Activated T-cell treated with anti-CD3 and anti-CD28 coated beads for 48 hours (primary cell): ENCODE measurements around the gene CCSER1.
"Not testable (repeated sequence)": the region's sequence is repeated elsewhere in the genome, so short reads cannot be mapped to it uniquely, and the experiment has no call there.

Experiments used
- DNase-seq: peaks from one replicate; pipeline ENCODE4 v3.0.0-alpha.2; 2020; ENCODE audit warnings: low read depth

CCSER1 gene

DNA sequence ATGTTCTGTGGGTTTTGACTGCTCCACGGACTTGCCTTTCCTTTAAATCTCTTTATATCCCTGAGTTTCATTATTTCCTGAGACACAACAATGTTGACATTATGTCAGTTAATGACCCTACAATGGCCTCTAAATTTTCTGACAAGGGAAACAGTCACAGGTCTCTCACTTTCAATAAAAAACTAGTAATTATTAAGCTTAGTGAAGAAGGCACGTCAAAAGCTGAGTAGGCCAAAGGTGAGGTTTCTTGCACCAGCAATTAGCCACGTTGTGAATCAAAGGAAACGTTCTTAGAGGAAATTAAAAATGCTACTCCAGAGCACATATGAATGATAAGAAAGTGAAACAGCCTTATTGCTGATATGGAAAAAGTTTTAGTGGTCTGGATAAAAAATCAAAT lies 1246.4 kb downstream of the CCSER1 start:
- DNase-seq: no peak

DNA sequence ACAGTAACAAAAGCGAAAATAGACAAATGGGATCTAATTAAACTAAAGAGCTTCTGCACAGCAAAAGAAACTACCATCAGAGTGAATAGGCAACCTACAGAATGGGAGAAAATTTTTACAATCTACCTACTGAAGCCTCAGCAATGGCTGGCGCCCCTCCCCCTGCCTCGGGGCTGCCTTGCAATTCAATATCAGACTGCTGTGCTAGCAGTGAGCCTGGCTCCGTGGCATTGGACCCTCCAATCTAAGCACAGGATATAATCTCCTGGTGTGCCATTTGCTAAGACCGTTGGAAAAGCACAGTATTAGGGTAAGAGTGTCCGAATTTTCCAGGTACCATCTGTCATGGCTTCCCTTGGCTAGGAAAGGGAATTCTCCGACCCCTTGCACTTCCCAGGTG lies 1278.2 kb downstream of the CCSER1 start:
- not testable (repeated sequence) for DNase-seq

DNA sequence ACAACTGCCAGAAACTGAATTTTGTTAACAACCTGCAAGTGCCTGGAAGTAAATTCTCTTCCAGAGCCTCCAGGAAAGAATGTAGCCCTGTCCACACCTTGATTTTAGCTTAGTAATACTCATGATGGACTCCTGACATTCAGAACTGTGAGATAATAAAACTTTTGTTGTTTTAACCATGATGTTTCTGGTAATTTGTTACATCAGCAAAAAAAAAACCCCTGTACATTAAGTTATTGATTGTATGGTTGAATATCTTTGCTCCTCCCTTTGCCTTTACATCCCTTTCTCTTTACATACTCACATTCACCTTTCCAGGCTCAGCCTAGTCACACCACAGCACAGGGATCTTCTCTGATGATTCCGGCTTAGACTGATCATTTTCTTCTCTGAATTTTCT lies 1294.8 kb downstream of the CCSER1 start:
- no peak for DNase-seq

DNA sequence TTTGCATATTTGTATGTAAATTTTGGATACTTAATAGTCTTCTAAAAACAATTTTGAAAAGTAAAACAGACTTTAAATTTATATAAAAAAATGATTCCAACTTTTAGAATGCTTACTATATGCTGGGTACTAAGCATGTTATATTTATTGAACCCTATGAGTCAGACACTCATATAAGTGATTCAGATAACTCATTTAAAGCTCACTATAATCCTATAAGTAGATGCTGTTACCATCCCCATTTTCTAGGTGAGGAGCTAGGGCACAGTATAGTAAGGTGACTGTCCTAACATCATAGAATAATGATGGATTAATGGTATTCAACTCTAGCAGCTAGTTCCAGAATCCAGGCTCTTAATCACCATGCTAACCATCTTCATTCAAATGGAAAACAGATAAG lies 1299.5 kb downstream of the CCSER1 start:
- no peak for DNase-seq

DNA sequence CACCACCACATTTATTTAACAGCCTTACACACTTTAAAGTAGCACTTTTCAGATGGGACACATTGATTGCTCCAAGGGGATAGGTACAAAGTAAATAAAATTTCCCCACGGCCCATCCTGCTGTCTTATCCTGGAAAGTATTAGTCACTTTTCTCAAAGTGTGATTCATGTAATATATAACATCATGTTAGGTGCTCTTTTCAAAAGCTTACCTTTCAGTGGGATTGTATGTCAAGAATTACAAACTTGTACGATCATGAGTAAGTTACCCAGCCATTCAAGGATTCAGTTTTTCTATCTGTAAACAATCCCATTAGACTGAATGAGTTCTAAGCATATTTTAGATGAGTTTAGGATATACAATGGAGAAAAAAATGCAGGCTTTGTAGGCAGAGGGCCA lies 1300.0 kb downstream of the CCSER1 start:
- no peak for DNase-seq

DNA sequence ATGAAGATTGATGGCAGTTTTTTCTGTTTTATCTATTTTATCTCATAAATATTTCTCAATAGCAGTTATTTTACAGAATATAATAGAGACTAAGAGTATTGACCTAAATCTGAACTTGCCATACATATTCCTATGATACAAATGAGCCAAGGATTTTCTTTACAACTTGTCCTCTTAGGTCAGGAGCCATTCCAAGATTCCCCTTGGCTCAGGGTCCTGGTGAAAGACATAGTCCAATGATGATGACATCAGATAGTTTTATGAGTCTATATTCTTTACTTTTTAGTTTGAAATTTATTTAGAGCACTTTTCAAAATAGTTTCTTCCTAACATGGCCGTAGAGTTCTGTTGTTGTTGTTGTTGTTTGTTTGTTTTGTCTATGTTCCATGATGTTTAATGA lies 1307.4 kb downstream of the CCSER1 start:
- no peak for DNase-seq

DNA sequence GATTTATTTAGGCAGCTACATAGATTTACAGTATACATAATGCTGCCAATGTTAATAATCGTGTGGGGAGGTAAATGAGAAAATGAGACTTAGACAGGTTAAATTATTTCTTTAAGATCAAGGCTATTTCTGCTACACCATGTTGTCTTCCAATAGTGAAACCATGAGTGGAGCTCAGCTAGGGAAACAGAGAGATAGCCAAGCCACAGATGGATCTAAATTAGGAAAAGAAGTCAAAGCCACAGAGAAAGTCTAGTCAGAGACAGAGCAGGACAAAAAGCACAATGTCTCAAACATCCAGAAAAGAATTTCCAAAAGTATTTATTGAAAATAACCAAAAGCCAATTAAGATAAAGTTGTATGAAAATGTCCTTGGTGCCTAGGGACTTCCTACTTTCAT lies 1309.4 kb downstream of the CCSER1 start:
- DNase-seq: no peak

DNA sequence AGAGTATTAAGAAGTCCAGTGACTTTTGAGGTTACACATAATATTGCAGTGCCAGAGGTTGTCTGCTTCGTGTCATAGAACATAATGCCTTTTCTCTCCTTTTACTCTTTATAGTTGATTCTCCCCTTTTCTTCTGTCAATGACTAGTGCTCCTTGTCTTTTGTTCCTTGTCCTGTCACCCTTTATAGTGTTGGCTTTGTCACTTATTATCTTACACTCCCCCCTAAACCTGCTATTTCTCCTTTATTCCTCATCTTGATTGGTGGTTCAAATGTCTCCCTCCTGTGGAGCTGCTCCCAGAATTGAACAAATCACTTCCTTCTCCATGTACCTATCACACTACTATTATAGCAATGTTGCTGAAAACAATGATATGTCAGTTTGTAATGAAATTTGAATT lies 1320.0 kb downstream of the CCSER1 start:
- DNase-seq: no peak

DNA sequence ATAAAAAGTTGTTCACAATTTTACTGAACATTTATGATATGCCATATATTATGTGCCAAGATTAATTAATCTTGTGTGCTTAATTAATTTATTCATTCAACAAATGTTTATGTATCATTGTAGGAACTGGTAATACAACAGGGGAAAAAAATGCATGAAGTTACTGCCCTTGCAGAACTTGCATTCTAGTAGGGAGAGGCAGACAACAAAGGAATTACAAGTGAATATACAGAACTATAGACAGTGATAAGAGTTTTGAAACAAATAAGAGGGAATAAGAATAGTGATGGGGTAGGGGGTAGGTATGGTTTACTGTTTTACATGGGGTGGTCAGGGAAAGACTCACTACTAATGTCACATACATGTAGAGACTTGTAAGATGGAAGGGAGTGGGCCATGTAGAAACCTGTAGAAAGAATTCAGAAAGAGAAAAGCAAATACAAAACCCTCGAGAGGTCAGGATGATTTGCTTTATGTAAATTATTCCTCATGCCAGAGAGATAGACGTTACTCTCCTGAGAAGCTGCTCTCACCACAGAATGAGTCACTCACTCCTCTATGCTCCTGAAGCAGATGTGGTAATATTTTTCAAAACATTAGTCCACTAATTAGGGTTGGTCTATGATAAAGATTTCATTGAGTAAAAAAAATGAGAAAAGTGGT lies 1321.6 kb downstream of the CCSER1 start:
- no peak for DNase-seq

DNA sequence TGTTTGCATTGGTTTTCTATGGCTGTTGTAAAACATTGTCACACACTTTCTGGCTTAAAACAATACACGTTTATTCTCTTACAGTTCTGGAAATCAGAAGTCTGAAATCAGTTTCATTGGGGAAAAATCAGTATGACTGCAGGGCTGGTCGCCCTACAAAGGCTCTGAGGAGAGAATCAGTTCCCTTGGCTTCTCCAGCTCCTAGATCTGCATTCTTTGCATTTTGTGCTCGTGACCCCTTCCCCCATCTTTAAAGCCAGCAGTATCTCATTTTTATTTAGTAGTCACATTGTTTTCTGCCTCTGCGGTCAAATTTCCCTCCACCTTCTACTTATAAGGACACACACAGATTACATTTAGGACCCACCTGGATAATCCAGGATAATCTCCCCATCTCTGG lies 1326.9 kb downstream of the CCSER1 start:
- no peak for DNase-seq

DNA sequence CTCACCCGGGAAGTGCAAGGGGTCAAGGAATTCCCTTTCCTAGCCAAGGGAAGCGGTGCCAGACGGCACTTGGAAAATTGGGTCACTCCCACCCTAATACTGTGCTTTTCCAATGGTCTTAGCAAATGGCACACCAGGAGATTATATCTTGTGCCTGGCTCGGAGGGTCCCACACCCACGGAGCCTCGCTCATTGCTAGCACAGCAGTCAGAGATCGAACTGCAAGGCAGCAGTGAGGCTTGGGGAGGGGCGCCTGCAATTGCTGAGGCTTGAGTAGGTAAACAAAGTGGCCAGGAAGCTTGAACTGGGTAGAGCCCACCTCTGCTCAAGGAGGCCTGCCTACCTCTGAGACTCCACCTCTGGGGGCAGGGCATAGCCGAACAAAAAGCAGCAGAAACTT lies 1335.4 kb downstream of the CCSER1 start:
- DNase-seq: not testable (repeated sequence)

DNA sequence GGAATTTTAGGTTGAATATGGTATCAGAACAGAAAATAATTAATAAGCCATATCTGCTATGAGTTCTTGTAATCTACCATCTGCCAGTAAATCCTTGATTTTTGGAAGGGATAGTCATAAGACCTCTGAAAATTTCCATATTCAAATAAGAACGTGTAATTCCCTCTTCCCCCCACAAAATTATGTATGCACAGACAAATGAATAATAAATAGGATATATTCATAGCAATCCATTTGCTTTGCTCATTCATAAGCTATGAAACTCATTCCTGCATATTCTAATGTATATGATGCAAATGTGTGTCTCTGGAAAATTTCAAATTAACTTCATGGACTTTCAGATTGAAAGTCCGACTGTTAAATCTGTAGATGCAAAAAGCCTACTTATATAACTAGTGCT lies 1343.5 kb downstream of the CCSER1 start:
- no peak for DNase-seq

DNA sequence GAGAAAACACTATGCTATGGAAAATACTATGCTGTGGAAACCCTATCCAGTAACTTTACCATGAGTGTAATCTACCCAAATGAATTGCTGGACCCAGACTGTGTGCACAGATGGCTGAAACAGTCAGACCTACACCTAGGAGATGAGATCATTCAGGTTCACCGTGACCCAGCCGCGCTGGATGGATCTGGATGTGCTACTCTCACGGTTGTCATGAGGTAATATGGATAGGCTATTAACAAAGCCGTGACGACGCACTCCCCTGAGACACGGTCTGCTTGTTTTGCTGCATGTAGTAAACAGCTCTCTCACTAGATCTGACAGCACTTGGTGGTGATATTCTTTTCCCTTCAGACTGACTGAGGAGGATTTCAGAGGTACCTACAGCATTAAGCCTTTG lies 1344.1 kb downstream of the CCSER1 start:
- DNase-seq: no peak

DNA sequence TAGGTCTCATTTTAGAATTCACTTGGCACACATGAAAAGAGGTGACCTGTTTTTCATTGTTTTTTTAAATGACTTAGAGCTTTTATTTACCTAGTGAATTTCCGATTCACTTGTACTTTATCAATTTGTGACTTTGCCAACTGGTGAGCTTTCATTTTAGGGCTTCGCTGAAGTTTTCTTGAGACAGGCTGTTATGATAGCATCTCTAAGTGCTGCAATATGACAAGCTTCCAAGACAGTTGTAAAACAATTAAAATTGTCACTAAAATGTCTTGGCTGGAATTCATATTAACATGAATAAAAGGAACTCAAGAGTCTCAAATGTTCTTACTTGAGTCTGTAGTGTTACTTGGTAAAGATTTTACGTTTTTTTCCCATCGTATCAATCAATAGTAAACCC lies 1344.9 kb downstream of the CCSER1 start:
- DNase-seq: no peak

DNA sequence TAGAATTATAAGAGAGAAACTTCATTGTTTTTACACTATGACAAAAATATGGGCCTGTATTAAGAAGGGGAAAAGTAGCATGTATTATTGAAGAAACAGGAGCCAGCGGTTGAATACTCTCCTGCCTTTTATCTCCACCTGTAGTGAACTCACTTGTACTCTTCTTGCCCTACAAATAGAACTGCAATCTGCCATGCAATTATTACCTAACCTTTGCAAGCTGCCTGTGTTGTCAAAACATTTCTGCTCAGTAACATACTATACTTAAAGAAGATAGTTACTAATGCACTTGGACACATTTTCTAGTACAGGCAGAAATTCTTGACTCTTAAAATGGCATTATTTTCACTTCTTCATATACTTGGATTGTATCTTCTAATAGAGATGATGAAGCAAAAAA lies 1358.2 kb downstream of the CCSER1 start:
- no peak for DNase-seq

DNA sequence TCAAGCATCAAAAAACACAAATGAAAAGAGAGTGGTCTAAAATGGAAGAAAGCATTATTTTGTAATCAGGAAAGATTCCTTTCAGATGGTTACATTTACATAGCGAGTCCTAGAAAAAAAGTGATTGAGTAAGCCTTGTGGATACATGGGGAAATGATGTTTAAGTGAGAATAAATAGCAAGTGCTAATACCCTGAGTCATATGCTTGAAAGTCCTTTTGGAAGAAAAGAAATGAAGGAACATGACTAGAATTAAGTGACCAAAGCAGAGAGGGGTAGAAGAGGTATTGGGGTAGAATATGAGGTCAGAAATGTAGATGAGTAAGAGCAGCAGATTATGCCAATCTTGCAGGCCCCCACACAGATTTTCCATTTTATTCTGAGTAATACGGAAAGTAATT lies 1361.8 kb downstream of the CCSER1 start:
- no peak for DNase-seq

DNA sequence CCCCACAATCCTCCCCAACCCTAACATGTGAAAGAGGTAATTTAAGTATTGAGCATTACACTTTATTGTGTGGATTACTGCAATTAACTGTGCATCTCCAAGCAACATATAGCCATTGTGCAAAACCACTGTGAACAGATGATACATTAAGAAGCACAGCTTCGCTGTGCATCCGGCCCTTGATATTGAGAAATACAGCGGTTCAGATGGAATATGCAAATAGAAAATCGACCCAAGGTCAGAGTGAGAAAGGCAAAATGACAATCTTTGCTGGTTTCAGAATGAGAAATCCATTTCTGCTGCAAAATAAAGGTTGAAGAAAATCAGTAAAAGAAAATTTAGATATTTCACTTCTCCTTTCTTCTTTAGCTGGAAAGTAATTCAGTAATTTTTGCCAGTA lies 1370.7 kb downstream of the CCSER1 start:
- no peak for DNase-seq

DNA sequence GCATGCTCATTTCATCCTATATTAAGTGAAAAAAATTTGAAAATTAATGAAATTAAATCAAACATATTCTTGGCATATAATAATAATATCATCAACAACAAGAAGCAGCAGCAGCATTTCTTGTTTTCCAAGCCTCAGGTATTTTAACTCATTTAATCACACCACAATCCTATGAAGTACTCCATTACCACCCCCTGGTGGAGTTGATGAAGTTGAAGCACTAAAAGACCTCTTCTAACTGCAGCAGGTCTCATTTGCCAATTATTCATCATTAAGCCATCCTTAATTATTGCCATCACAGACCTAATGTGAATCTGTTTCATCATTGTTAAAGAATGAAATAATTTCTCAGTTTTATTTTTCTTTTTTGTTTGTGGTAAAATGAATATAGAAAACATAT lies 1375.2 kb downstream of the CCSER1 start:
- DNase-seq: no peak

DNA sequence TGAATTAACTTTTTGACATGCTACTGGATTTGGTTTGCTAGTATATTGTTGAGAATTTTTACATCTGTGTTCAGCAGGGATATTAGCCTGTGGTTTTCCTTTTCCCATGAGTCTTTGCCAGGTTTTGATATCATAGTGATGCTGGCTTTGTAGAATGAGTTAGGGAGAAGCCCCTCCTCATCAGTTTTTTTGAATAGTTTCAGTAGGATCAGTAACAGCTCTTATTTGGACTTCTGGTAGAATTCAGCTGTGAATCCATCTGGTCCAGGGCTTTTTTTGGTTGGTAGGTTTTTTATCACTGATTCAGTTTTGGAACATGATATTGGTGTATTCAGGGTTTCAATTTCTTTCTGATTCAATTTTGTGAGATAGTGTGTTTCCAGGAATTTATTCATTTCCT lies 1386.1 kb downstream of the CCSER1 start:
- DNase-seq: no peak

DNA sequence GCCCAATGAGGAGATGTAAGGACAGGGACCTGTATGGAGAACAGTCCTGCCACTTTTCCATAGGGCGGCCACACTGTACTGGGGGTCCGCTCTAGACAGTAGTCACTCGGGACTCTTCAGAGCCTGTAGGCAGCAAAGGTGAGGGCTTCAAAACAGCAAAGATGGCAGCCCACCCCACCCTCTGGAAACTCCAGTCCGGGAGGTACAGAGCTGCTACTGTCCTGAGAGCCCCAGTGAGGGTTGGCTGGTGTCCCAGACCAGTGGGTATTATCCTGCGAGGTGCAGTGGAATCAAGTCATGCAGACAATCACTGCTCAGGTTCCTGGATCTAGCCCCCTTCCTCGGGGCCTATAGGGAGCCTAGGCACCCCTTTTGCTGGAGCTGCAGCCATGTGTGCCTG lies 1392.0 kb downstream of the CCSER1 start:
- no peak for DNase-seq

DNA sequence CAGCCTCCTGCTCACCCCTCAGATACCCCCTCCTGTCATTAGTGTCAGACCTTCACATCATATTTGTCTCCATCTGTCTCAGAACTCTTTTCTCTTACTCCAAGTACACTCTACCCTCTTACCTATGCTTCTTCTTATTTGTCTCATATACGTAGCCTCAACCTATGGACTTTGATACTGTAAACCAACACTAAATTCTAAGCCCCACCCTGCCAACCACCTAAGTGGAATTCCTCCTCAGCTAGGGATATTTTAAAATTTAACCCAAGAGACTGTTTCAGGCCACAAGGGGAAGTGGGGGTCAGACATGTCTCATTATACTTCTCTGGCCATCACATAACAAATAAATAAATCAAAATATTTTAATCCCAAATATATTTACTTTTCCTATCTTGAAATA lies 1398.4 kb downstream of the CCSER1 start:
- no peak for DNase-seq

DNA sequence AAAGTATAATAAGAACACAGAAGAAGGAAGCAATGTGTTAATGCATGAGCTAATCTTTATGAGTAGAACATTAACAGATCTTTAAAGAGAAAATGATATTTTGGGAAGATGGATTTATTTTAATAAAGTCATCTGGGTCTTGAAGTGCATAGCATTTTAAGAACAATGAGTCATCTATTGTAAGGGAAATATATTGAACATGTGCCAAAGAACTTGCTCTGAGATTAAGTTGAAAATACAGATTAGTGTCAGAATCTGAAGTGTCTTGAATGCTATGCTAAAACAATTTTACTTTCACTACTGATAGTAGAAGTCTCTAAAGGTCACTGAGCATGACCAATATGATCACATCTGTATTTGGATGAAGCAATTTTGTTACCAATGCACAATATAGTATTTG lies 1399.9 kb downstream of the CCSER1 start:
- no peak for DNase-seq

DNA sequence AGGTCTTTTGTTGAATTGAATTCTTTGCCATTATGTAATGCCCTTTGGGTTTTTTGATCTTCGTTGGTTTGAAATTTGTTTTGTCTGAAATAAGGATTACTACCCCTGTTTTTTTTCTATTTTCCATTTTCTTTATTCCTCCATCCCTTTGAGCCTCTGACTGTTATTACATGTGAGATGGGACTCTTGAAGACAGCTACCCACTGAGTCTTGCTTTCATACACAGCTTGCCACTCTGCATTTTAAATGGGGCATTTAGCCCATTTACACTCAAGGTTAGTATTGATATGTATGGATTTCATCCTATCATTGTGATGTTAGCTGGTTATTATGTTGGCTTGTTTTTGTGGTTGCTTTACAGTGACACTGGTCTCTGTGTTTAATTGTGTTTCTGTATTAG lies 1440.4 kb downstream of the CCSER1 start:
- DNase-seq: no peak

DNA sequence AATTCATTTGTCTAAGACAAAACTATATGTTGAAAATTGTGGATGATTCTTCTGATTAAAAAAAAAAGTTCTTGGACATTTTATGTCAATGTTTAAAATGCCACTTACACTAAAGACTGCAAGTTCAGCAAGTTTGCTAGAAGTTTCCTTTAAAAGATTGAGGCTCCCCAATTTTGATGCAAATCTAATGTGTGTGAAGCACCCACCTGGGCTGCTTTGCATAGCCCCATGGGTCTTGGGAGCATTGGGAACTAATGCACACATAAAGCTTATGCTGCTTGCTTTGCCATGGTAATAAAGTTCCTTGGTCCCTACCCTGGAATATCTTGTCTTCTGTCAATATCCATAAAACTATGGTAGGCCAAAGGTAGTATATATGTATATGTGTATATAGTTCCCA lies 1450.7 kb downstream of the CCSER1 start:
- no peak for DNase-seq

DNA sequence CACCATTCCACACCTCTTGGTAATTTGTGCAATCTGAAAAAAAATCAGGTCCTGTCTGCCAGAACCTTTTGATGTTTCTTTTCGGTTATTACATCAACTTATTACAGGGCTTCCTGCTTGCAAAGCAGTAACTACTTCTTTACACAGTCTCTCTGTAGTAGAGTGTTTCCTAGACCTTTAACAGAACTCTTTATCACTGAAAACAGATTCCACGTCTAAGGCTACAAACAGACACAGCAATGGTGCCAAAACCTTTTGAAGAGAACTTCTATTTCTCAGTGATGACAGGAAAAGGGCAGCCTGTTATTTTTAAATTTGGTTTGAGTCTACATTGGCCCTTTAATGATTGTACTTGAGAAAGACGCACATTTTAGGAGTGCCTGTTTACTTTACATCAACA lies 1463.1 kb downstream of the CCSER1 start:
- no peak for DNase-seq
